SK-N-SH (cell line): ENCODE measurements around the gene TRIM47.

Experiments
- CTCF ChIP-seq: fragments of 200-600 bp; sonication (generic); IDR thresholded peaks from 2 replicates; pipeline ENCODE4 v1.6.1; 2017; ENCODE audit warnings: antibody characterized with exemption, mild to moderate bottlenecking, moderate library complexity
- EP300 ChIP-seq, 2 experiments: IDR thresholded peaks; 2 replicates each; pipeline versions ENCODE4 v1.4.0 to v1.6.1; 2012; ENCODE audit warnings: borderline replicate concordance in 1 of 2, low read depth in 1 of 2, low read length in 1 of 2
- SMC3 ChIP-seq: IDR thresholded peaks from 2 replicates; pipeline ENCODE4 v1.6.1; 2012; ENCODE audit warnings: low read depth, low read length, improper control_type of control experiment

- no peak for TF ChIP-seq CTCF
- TF ChIP-seq EP300 (IDR thresholded peaks at IDR 0.05; ENCODE audit: borderline replicate concordance in 1 of 2, low read depth in 1 of 2, low read length in 1 of 2), result no peak
- no peak for TF ChIP-seq SMC3
Observed at GRCh38 chr17:75828741-75829140, 49.6 kb downstream of the TRIM47 start.
